GM13976 (cell line): ENCODE measurements around the gene SLC25A6.

ENCODE experiments used
- DNase-seq: peaks from one replicate; pipeline ENCODE4 v3.0.0; 2012; ENCODE audit warnings: low spot score
- CTCF ChIP-seq: IDR thresholded peaks from 2 replicates; pipeline ENCODE4 v1.5.1; 2012; ENCODE audit warnings: borderline replicate concordance, mild to moderate bottlenecking; ENCODE audit not compliant: insufficient read depth; ENCODE audit errors: extremely low read depth, missing control alignments, control extremely low read depth
- in situ Hi-C: fragments of 300-500 bp; cut with MboI; formaldehyde crosslinking; loops from one replicate; pipeline ENCODE4 v1.12.0; 2022; ENCODE audit warnings: low sequenced_read_pairs, mixed read lengths, inconsistent platforms; ENCODE audit not compliant: unreplicated experiment

SLC25A6 gene

GRCh38 chrX:1400742-1401471 is 9.0 kb upstream of the SLC25A6 start:
- TF ChIP-seq CTCF, result no peak
- in situ Hi-C loops, result no loop called here
- no peak for DNase-seq

GRCh38 chrX:1400049-1400448 is 8.1 kb upstream of the SLC25A6 start:
- no peak for DNase-seq
- in situ Hi-C loops, result no loop called here
- no peak for TF ChIP-seq CTCF

GRCh38 chrX:1398431-1399340 is 6.8 kb upstream of the SLC25A6 start:
- no peak for DNase-seq
- no peak for TF ChIP-seq CTCF
- in situ Hi-C loops, result no loop called here

GRCh38 chrX:1397441-1398270 is 5.7 kb upstream of the SLC25A6 start:
- TF ChIP-seq CTCF, result no peak
- in situ Hi-C loops, result no loop called here
- DNase-seq, result no peak

GRCh38 chrX:1397001-1397400 is 5.1 kb upstream of the SLC25A6 start:
- TF ChIP-seq CTCF, result no peak
- in situ Hi-C loops, result no loop called here
- no peak for DNase-seq

GRCh38 chrX:1395646-1396216 is 3.8 kb upstream of the SLC25A6 start:
- no peak for TF ChIP-seq CTCF
- in situ Hi-C loops, result no loop called here

More at GRCh38 chrX:1395646-1396216, 3.8 kb upstream of the SLC25A6 start:
- DNase-seq, result no peak
